Measurements from ENCODE around the gene STX11. TPM values are rescaled to one million over a fixed set of nuclear protein-coding genes. Genes with fewer than 3 reads are reported as not detected.
A peak's percentile ranks its signal among the peaks of the same experiment; 100 is the strongest.

Gene STX11
- total RNA-seq, 1 donor from 2014 or later = not detected

DNA sequence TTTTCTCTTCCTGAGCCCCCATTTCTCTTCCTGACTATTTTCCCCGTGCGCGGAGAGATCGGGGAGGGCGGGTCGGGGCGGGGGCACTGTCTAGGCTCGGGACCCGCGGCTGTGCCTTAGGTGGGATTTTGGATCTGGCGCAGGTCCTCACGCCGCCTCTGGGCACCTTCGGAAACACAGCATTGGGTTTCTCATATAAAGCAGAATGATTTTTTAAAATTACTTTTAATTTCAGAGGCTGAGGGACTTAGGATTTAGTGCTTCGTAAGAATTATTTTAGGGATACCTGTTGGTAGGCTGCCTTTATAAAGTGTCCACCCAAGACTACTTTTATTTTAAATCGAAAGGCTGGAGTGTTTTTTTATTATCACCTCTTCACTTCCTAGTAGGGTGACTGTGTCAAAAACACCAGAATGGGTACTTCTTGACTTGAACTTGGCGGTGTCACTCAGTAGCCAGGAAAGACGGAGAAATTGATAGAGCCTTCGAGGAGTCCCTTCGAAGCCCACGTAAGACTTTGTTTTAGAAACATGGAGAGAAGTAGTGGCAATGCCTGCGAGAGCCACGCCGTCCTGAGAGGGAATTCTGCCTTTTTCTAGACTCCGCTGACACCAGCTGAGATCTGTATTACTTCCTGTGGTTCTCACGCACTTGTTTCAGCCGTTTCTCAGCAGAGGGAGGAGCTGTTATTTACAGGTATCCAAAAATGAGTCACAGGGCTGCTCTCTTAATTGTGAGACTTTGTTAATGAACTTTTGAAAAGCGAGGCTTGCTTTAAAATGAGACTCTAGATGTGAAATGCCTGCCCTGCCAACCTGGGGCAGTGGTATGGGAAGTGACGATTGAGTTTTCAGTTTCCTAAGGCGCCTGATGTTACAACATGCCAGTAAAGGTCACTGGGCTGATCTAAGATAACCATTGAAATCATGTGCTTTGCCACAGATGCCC lies 667 bp downstream of the STX11 start:
- no peak overlapping the region for H3K27ac Mint-ChIP-seq (ENCODE audit: unreplicated experiment)
- no peak for DNase-seq (ENCODE audit: low read depth, low spot score)

DNA sequence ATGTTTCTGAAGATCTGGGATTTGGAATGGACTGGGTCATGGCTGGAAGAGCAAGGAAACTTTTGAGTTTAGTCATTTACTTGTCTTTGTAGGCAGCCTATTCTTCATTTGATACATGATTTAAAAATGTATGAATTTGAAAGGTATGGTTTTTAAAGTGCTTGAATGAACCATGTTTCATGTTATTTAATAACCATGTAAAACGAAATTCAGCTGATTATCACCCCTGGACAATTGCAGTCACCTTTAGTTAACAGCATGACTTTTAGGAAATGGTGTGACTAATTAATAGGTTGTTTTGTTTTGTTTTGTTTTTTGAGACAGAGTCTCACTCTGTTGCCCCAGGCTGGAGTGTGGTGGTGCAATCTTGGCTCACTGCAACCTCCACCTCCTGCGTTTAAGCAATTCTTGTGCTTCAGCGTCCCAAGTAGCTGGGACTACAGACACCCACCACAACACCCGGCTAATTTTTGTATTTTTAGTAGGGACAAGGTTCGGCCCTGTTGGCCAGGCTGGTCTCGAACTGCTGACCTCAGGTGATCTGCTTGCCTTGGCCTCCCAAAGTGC lies 2.1 kb downstream of the STX11 start:
- TF ChIP-seq, protein P1, sequence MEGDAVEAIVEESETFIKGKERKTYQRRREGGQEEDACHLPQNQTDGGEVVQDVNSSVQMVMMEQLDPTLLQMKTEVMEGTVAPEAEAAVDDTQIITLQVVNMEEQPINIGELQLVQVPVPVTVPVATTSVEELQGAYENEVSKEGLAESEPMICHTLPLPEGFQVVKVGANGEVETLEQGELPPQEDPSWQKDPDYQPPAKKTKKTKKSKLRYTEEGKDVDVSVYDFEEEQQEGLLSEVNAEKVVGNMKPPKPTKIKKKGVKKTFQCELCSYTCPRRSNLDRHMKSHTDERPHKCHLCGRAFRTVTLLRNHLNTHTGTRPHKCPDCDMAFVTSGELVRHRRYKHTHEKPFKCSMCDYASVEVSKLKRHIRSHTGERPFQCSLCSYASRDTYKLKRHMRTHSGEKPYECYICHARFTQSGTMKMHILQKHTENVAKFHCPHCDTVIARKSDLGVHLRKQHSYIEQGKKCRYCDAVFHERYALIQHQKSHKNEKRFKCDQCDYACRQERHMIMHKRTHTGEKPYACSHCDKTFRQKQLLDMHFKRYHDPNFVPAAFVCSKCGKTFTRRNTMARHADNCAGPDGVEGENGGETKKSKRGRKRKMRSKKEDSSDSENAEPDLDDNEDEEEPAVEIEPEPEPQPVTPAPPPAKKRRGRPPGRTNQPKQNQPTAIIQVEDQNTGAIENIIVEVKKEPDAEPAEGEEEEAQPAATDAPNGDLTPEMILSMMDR (conservative IDR thresholded peaks at IDR 0.05) = no peak
- Mint-ChIP-seq H3K27me3 (ENCODE audit: low read depth) (peaks cover 79% of the 10 kb centered on the region), H3K4me1 (peaks cover 20% of the 10 kb centered on the region), H3K27ac (ENCODE audit: unreplicated experiment) (no peak overlapping the region), H3K4me3 (peak overlapping the region; percentile 37), H3K9me3 (no peaks in the 10 kb centered on the region), H3K36me3 (ENCODE audit: low read depth) (no peaks in the 10 kb centered on the region)
- DNase-seq (ENCODE audit: low read depth, low spot score) = no peak

More for the DNA sequence above, 667 bp downstream of the STX11 start:
- Mint-ChIP-seq H3K4me1 (peaks cover 12% of the 10 kb centered on the region), H3K9me3 (no peaks in the 10 kb centered on the region), H3K27me3 (ENCODE audit: low read depth) (peaks cover 85% of the 10 kb centered on the region), H3K4me3 (peak overlapping the region; percentile 89), H3K36me3 (ENCODE audit: low read depth) (no peaks in the 10 kb centered on the region)
- TF ChIP-seq, protein P1 (conservative IDR thresholded peaks at IDR 0.05) = peak; percentile 62

DNA sequence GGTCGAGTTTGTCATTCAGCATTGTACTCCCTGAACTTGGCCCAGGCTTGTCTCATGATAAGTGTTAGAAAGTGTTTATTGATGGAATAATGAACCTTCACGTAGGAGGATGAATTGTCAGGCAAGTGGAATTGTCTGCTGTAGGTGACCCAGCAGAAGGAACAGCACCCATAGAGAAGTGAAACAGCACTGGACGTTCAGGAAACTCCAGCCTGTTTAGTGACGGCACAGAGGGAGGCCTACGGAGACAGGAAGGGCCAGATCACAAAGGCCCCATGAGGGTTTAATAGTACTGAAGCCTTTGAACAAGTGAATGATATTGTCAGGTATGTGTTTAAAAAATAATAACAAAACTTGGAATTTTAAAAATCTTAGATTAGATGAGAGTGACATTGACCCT lies 2.9 kb downstream of the STX11 start:
- DNase-seq (ENCODE audit: low read depth, low spot score) = no peak
- no peaks in the 10 kb centered on the region for H3K9me3 Mint-ChIP-seq
- peaks cover 20% of the 10 kb centered on the region for H3K4me1 Mint-ChIP-seq
- H3K27me3 Mint-ChIP-seq (ENCODE audit: low read depth) = peaks cover 70% of the 10 kb centered on the region
- TF ChIP-seq, protein P1 (conservative IDR thresholded peaks at IDR 0.05) = no peak
- no peak overlapping the region for H3K27ac Mint-ChIP-seq (ENCODE audit: unreplicated experiment)
- H3K4me3 Mint-ChIP-seq = no peak overlapping the region
- H3K36me3 Mint-ChIP-seq (ENCODE audit: low read depth) = no peaks in the 10 kb centered on the region

DNA sequence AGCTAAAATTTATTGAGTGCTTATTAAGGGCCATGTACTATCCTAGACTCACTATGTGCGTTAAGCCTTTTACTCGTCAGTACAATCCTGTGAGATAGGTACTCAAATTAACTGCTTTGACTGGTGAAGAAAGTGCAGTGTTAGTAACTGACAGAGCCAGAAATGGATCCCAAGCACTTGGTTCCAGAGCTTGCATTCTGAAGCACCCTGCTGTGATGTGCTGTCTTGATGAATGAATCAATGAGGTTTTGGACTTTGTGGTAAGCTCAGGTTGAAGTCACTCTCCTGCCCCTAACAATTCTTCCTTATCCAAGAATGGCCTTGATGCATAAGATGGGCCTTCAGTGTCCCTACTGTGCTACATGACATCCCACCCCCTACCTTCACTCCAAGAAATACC lies 3.7 kb downstream of the STX11 start:
- Mint-ChIP-seq H3K27ac (ENCODE audit: unreplicated experiment) (no peak overlapping the region), H3K36me3 (ENCODE audit: low read depth) (no peaks in the 10 kb centered on the region), H3K27me3 (ENCODE audit: low read depth) (peaks cover 63% of the 10 kb centered on the region), H3K9me3 (no peaks in the 10 kb centered on the region), H3K4me1 (peaks cover 20% of the 10 kb centered on the region), H3K4me3 (no peak overlapping the region)
- TF ChIP-seq, protein P1 (conservative IDR thresholded peaks at IDR 0.05) = no peak
- no peak for DNase-seq (ENCODE audit: low read depth, low spot score)

DNA sequence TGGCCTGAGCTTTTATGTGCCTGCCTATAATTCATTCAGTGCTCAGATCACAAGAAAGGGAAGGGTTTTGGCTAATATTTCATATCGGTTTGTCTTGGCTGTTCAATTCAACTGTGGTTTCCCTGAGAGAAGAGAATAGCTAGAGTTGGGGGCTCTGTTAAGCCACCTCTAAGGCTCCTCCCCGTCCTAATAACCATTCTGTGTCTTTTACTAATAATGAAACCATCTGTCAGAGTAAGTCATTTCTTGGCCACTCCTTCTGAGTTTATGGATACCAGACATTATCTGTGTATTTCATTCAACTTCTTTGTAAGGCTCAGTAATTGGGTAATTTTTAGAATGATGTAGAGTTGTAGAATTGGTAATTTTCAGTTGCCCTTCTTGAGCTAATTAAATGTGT lies 5.2 kb downstream of the STX11 start:
- Mint-ChIP-seq H3K9me3 (no peaks in the 10 kb centered on the region), H3K36me3 (ENCODE audit: low read depth) (no peaks in the 10 kb centered on the region), H3K27ac (ENCODE audit: unreplicated experiment) (no peak overlapping the region)

More for the DNA sequence above, 5.2 kb downstream of the STX11 start:
- H3K4me3 Mint-ChIP-seq = no peak overlapping the region
- DNase-seq (ENCODE audit: low read depth, low spot score) = no peak
- H3K4me1 Mint-ChIP-seq = peaks cover 16% of the 10 kb centered on the region
- TF ChIP-seq, protein P1 (conservative IDR thresholded peaks at IDR 0.05) = no peak
- H3K27me3 Mint-ChIP-seq (ENCODE audit: low read depth) = peaks cover 51% of the 10 kb centered on the region

Measured in neural crest cell (in vitro differentiated cells).